OCI-LY1 (cell line): Measurements from ENCODE around the gene SPO11.

ENCODE experiments used
- H2AFZ ChIP-seq: fragments of 200-600 bp; sonication (generic), shearing (Covaris generic); 2 replicates; pipeline ENCODE4 v1.6.0; 2014; ENCODE audit warnings: antibody characterized with exemption, mild to moderate bottlenecking, low read length
- H3F3A ChIP-seq: fragments of 200-600 bp; sonication (generic), shearing (Covaris generic); 2 replicates; pipeline ENCODE4 v1.6.0; 2014; ENCODE audit warnings: mild to moderate bottlenecking, antibody characterized with exemption, low read length, moderate library complexity; ENCODE audit not compliant: insufficient read depth
- H3K27ac ChIP-seq: fragments of 200-600 bp; sonication (generic); 2 replicates; pipeline ENCODE4 v1.5.1; 2014; ENCODE audit warnings: low read length, mixed run types, mild to moderate bottlenecking, low read depth; ENCODE audit not compliant: poor library complexity, severe bottlenecking
- H3K27me3 ChIP-seq: fragments of 200-600 bp; sonication (generic); 2 replicates; pipeline ENCODE4 v1.6.0; 2014; ENCODE audit warnings: antibody characterized with exemption, mild to moderate bottlenecking, low read length, moderate library complexity; ENCODE audit not compliant: insufficient read depth
- H3K36me3 ChIP-seq: fragments of 200-600 bp; sonication (generic); 2 replicates; pipeline ENCODE4 v1.6.1; 2014; ENCODE audit warnings: mild to moderate bottlenecking, antibody characterized with exemption, low read length, moderate library complexity, mixed read lengths; ENCODE audit not compliant: insufficient read depth
- H3K4me1 ChIP-seq: fragments of 200-600 bp; sonication (generic); 2 replicates; pipeline ENCODE4 v1.5.1; 2014; ENCODE audit warnings: mild to moderate bottlenecking, low read length, moderate library complexity; ENCODE audit not compliant: insufficient read depth, severe bottlenecking
- H3K4me2 ChIP-seq: fragments of 200-600 bp; sonication (generic), shearing (Covaris generic); 2 replicates; pipeline ENCODE4 v1.6.1; 2014; ENCODE audit warnings: low read length
- H3K4me3 ChIP-seq: fragments of 200-600 bp; sonication (generic); 2 replicates; pipeline ENCODE4 v1.5.1; 2014; ENCODE audit warnings: low read length, low read depth, mild to moderate bottlenecking, mixed read lengths; ENCODE audit not compliant: poor library complexity, severe bottlenecking
- H3K79me2 ChIP-seq: fragments of 200-600 bp; shearing (Covaris generic); 2 replicates; pipeline ENCODE4 v1.6.1; 2016; ENCODE audit warnings: mixed run types, low read length, mixed read lengths; ENCODE audit not compliant: insufficient read depth
- H3K9ac ChIP-seq: fragments of 200-600 bp; sonication (generic), shearing (Covaris generic); 2 replicates; pipeline ENCODE4 v1.6.1; 2014; ENCODE audit warnings: mild to moderate bottlenecking, low read length, mixed read lengths
- H3K9me2 ChIP-seq: fragments of 200-600 bp; sonication (generic), shearing (Covaris generic); 2 replicates; pipeline ENCODE4 v1.6.1; 2014; ENCODE audit warnings: low read depth, mild to moderate bottlenecking, low read length, mixed read lengths
- H3K9me3 ChIP-seq: fragments of 200-600 bp; shearing (Covaris generic); 2 replicates; pipeline ENCODE4 v1.6.1; 2014; ENCODE audit warnings: low read length, mixed read lengths
- H4K20me1 ChIP-seq: fragments of 200-600 bp; sonication (generic), shearing (Covaris generic); 2 replicates; pipeline ENCODE4 v1.6.0; 2016; ENCODE audit warnings: mild to moderate bottlenecking, low read length; ENCODE audit not compliant: insufficient read depth
- EZH2 ChIP-seq: fragments of 200-600 bp; sonication (generic), shearing (Covaris generic); IDR thresholded peaks from 2 replicates; pipeline ENCODE4 v1.8.0; 2017; ENCODE audit warnings: borderline replicate concordance, mixed run types, mild to moderate bottlenecking, antibody characterized with exemption, low read length, moderate library complexity, mixed read lengths
- TF ChIP-seq, protein P1 (sequence below): fragments of 200-600 bp; sonication (generic), shearing (Covaris generic); IDR thresholded peaks from 2 replicates; pipeline ENCODE4 v1.5.1; 2017; ENCODE audit warnings: mild to moderate bottlenecking, antibody characterized with exemption, low read length, moderate library complexity, mixed read lengths

The SPO11 gene

GRCh38 chr20:57335392-57335791, 5.8 kb downstream of the SPO11 start:
- Histone ChIP-seq H3K36me3 (no peaks in the 10 kb centered on the region), H3K27ac (no peak overlapping the region), H3K4me2 (no peak overlapping the region), H3K27me3 (no peaks in the 10 kb centered on the region), H3F3A (no peaks in the 10 kb centered on the region; the same call in 1 of the 2 replicates), H3K4me1 (peaks cover 22% of the 10 kb centered on the region), H3K4me3 (no peak overlapping the region), H3K79me2 (no peaks in the 10 kb centered on the region), H3K9me2 (no peaks in the 10 kb centered on the region), H4K20me1 (no peaks in the 10 kb centered on the region), H3K9me3 (no peaks in the 10 kb centered on the region), H3K9ac (no peak overlapping the region), H2AFZ (no peak overlapping the region)
- TF ChIP-seq, protein P1, sequence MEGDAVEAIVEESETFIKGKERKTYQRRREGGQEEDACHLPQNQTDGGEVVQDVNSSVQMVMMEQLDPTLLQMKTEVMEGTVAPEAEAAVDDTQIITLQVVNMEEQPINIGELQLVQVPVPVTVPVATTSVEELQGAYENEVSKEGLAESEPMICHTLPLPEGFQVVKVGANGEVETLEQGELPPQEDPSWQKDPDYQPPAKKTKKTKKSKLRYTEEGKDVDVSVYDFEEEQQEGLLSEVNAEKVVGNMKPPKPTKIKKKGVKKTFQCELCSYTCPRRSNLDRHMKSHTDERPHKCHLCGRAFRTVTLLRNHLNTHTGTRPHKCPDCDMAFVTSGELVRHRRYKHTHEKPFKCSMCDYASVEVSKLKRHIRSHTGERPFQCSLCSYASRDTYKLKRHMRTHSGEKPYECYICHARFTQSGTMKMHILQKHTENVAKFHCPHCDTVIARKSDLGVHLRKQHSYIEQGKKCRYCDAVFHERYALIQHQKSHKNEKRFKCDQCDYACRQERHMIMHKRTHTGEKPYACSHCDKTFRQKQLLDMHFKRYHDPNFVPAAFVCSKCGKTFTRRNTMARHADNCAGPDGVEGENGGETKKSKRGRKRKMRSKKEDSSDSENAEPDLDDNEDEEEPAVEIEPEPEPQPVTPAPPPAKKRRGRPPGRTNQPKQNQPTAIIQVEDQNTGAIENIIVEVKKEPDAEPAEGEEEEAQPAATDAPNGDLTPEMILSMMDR = peak; percentile 50
- TF ChIP-seq EZH2 = no peak

DNA sequence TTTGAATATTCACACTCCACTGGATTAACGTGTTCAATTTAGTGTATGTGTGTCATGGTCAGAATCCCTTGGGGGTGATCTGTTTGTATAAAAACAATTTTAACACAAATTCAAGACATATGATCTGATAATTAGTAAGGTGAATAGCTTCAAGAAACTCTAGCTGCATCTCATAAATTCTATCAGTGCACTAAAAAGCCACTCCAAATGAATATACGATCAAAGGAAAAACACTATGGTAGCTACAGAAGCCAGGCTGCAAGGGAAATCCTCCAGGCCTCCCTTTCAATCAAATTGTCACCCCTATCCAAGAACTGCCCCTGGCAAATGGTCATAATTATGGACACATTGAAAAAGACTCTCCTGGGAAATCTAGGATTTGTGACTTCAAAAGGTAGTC, 12.1 kb downstream of the SPO11 start:
- Histone ChIP-seq H3K9me2 (no peaks in the 10 kb centered on the region), H3K27ac (no peak overlapping the region)

GRCh38 chr20:57342829-57343228, 13.2 kb downstream of the SPO11 start:
- no peak for TF ChIP-seq EZH2
- TF ChIP-seq, protein P1 = no peak
- H3K4me3 ChIP-seq = no peak overlapping the region
- no peaks in the 10 kb centered on the region for H3K9me2 ChIP-seq
- no peak overlapping the region for H2AFZ ChIP-seq
- H3K9me3 ChIP-seq = no peaks in the 10 kb centered on the region
- H3K36me3 ChIP-seq = no peaks in the 10 kb centered on the region
- no peaks in the 10 kb centered on the region for H4K20me1 ChIP-seq
- no peaks in the 10 kb centered on the region for H3K79me2 ChIP-seq
- H3F3A ChIP-seq = no peaks in the 10 kb centered on the region
- H3K4me2 ChIP-seq = no peak overlapping the region
- no peak overlapping the region for H3K9ac ChIP-seq
- no peaks in the 10 kb centered on the region for H3K4me1 ChIP-seq
- no peak overlapping the region for H3K27ac ChIP-seq
- no peaks in the 10 kb centered on the region for H3K27me3 ChIP-seq

More for the DNA sequence above, 12.1 kb downstream of the SPO11 start:
- H3K9me3 ChIP-seq = no peaks in the 10 kb centered on the region
- H3K36me3 ChIP-seq = no peaks in the 10 kb centered on the region
- H3K4me2 ChIP-seq = no peak overlapping the region
- TF ChIP-seq, protein P1 = no peak
- H3F3A ChIP-seq = no peaks in the 10 kb centered on the region; the same call in 1 of the 2 replicates
- H3K4me3 ChIP-seq = no peak overlapping the region
- no peak overlapping the region for H3K9ac ChIP-seq
- H3K4me1 ChIP-seq = no peaks in the 10 kb centered on the region
- H3K27me3 ChIP-seq = no peaks in the 10 kb centered on the region
- H4K20me1 ChIP-seq = no peaks in the 10 kb centered on the region
- no peak overlapping the region for H2AFZ ChIP-seq
- no peaks in the 10 kb centered on the region for H3K79me2 ChIP-seq
